PFSK-1 (cell line): ENCODE measurements around the gene MBTPS1.

ENCODE experiments used
- FOXP2 ChIP-seq: optimal IDR thresholded peaks from 2 replicates; pipeline ENCODE3; 2011; ENCODE audit warnings: borderline replicate concordance, control low read depth, inconsistent platforms; ENCODE audit not compliant: insufficient read depth; ENCODE audit errors: extremely low read length, extremely low read depth
- POLR2AphosphoS5 ChIP-seq: IDR thresholded peaks from 2 replicates; pipeline ENCODE4 v1.6.1; 2012; ENCODE audit warnings: low read depth, mild to moderate bottlenecking, control low read depth, low read length, moderate library complexity
- SIN3A ChIP-seq: IDR thresholded peaks from 2 replicates; pipeline ENCODE4 v1.6.1; 2012; ENCODE audit warnings: mild to moderate bottlenecking, low read length, moderate library complexity, borderline replicate concordance; ENCODE audit not compliant: insufficient read depth
- TAF1 ChIP-seq: IDR thresholded peaks from 2 replicates; pipeline ENCODE4 v1.6.1; 2012; ENCODE audit warnings: low read length, control low read depth, borderline replicate concordance; ENCODE audit not compliant: insufficient read depth
- TF ChIP-seq, protein P1 (sequence below), 2 experiments: IDR thresholded peaks; 2 replicates each; pipeline versions ENCODE4 v1.6.1 to v1.8.0; 2011 to 2012; ENCODE audit warnings: low read depth in 2 of 2, low read length in 2 of 2, control low read depth in 1 of 2, inconsistent platforms in 1 of 2, mild to moderate bottlenecking in 1 of 2, moderate library complexity in 1 of 2; ENCODE audit not compliant: insufficient read depth in 1 of 2

DNA sequence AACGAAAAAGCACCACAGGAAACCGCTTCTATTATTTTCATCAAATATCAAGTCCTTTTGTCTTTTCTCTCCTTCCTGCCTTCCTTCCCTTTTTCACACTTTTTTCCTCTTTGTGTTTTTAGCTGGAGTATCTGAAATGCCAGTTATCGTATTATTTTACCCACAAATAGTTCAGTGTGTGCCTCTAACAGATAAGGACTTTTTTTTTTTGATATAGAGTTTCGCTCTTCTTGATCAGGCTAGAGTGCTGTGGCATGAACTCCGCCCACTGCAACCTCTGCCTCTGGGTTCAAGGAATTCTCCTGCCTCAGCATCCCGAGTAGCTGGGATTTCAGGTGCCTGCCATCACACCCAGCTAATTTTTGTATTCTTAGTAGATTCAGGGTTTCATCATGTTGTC is 39.0 kb upstream of the MBTPS1 start:
- TF ChIP-seq TAF1 (no peak), POLR2AphosphoS5 (no peak), SIN3A (no peak), FOXP2 (no peak)
- TF ChIP-seq, protein P1, sequence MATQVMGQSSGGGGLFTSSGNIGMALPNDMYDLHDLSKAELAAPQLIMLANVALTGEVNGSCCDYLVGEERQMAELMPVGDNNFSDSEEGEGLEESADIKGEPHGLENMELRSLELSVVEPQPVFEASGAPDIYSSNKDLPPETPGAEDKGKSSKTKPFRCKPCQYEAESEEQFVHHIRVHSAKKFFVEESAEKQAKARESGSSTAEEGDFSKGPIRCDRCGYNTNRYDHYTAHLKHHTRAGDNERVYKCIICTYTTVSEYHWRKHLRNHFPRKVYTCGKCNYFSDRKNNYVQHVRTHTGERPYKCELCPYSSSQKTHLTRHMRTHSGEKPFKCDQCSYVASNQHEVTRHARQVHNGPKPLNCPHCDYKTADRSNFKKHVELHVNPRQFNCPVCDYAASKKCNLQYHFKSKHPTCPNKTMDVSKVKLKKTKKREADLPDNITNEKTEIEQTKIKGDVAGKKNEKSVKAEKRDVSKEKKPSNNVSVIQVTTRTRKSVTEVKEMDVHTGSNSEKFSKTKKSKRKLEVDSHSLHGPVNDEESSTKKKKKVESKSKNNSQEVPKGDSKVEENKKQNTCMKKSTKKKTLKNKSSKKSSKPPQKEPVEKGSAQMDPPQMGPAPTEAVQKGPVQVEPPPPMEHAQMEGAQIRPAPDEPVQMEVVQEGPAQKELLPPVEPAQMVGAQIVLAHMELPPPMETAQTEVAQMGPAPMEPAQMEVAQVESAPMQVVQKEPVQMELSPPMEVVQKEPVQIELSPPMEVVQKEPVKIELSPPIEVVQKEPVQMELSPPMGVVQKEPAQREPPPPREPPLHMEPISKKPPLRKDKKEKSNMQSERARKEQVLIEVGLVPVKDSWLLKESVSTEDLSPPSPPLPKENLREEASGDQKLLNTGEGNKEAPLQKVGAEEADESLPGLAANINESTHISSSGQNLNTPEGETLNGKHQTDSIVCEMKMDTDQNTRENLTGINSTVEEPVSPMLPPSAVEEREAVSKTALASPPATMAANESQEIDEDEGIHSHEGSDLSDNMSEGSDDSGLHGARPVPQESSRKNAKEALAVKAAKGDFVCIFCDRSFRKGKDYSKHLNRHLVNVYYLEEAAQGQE (IDR thresholded peaks at IDR 0.05; ENCODE audit: insufficient read depth in 1 of 2, low read depth in 2 of 2, low read length in 2 of 2), result no peak
